HepG2 (cell line): ENCODE data around the gene HAPLN3. TPM values are rescaled to one million over a fixed set of nuclear protein-coding genes. Genes with fewer than 3 reads are reported as not detected.

ENCODE experiments used
- ATAC-seq: fragments of 200-7000 bp; cut with Tn5 transposase; 3 replicates; pipeline ENCODE4 v1.9.1; 2020; ENCODE audit warnings: mild to moderate bottlenecking, moderate library complexity
- BruUV-seq: library from RNA; stranded (reverse); fragments of 400-500 nt; replicated peaks from 2 replicates; lab custom pipeline; 2021; lab: Mats Ljungman, UMichigan
- CTCF ChIA-PET: fragments of 300-600 bp; formaldehyde crosslinking; extraction: SDS; loops from one replicate; lab custom pipeline; 2021; ENCODE audit warnings: low total read pairs, inconsistent platforms, low intra/inter-chr PET ratio; lab: Yijun Ruan, JAX
- POLR2A ChIA-PET: fragments of 350-600 bp; sonication (Branson Sonifier 250); formaldehyde crosslinking; loops from one replicate; lab custom pipeline; 2020; ENCODE audit warnings: antibody characterized with exemption, inconsistent platforms; lab: Yijun Ruan, JAX
- DNase-seq: peaks from one replicate; pipeline ENCODE4 v3.0.0-alpha.2; 2015; ENCODE audit warnings: low spot score
- FAIRE-seq: peaks from 3 replicates; lab custom pipeline; 2011; peaks lifted over from hg19 to GRCh38; lab: Jason Lieb, UNC
- H2AFZ ChIP-seq: one replicate; pipeline ENCODE4 v1.6.1; 2011; ENCODE audit warnings: low read length, inconsistent platforms
- H3K27ac ChIP-seq: fragments of 300-600 bp; 3 replicates; pipeline ENCODE4 v1.8.0; 2011; ENCODE audit warnings: mixed run types, mild to moderate bottlenecking, mixed read lengths, low read length, inconsistent platforms; ENCODE audit not compliant: insufficient read depth; ENCODE audit errors: extremely low read length
- H3K27me3 ChIP-seq, 2 experiments: fragments of 200-600 bp in 1 of 2; 2 replicates in 1 of 2; 3 replicates in 1 of 2; pipeline versions ENCODE4 v1.6.0 to v1.8.0; 2011; ENCODE audit warnings: low read length in 2 of 2, mild to moderate bottlenecking in 2 of 2, moderate library complexity in 2 of 2, inconsistent platforms in 1 of 2; ENCODE audit not compliant: insufficient read depth in 2 of 2, control insufficient read depth in 1 of 2
- H3K36me3 ChIP-seq, 2 experiments: fragments of 200-600 bp in 1 of 2; replicated peaks in 1 of 2; 2 replicates in 1 of 2; 3 replicates in 1 of 2; pipeline versions ENCODE4 v1.5.1 to v1.8.0; 2011; ENCODE audit warnings: low read length in 2 of 2, inconsistent platforms in 1 of 2; ENCODE audit not compliant: insufficient read depth in 2 of 2, control insufficient read depth in 1 of 2
- H3K4me1 ChIP-seq: 2 replicates; pipeline ENCODE4 v1.5.1; 2012; ENCODE audit warnings: low read length, inconsistent platforms; ENCODE audit not compliant: insufficient read depth
- H3K4me2 ChIP-seq: 2 replicates; pipeline ENCODE4 v1.6.0; 2011; ENCODE audit warnings: low read depth, low read length, inconsistent platforms
- H3K4me3 ChIP-seq, 3 experiments: fragments of 200-600 bp in 1 of 3; sonication (generic), shearing (Covaris generic) in 1 of 3; replicated peaks in 1 of 3; 2 replicates each; pipeline ENCODE4 v1.5.1; 2011 to 2016; ENCODE audit warnings: low read length in 3 of 3, inconsistent platforms in 2 of 3, low read depth in 2 of 3, mild to moderate bottlenecking in 2 of 3, control low read depth in 1 of 3, mixed read lengths in 1 of 3; ENCODE audit not compliant: insufficient read depth in 1 of 3
- H3K79me2 ChIP-seq: one replicate; pipeline ENCODE4 v1.6.1; 2011; ENCODE audit warnings: low read length, inconsistent platforms; ENCODE audit not compliant: insufficient read depth
- H3K9ac ChIP-seq: 2 replicates; pipeline ENCODE4 v1.6.0; 2011; ENCODE audit warnings: mild to moderate bottlenecking, low read depth, low read length, inconsistent platforms; ENCODE audit not compliant: insufficient read depth
- H3K9me3 ChIP-seq: 2 replicates; pipeline ENCODE4 v1.5.1; 2012; ENCODE audit warnings: mild to moderate bottlenecking, low read length
- H4K20me1 ChIP-seq: 2 replicates; pipeline ENCODE4 v1.6.0; 2011; ENCODE audit warnings: inconsistent platforms, mild to moderate bottlenecking, low read length, moderate library complexity; ENCODE audit not compliant: insufficient read depth
- AGO1 ChIP-seq: fragments of 200-400 bp; formaldehyde crosslinking; IDR thresholded peaks from 2 replicates; pipeline ENCODE4 v1.6.1; 2017; ENCODE audit warnings: mild to moderate bottlenecking, low read depth, low read length, moderate library complexity; ENCODE audit not compliant: poor library complexity, severe bottlenecking
- ARHGAP35 ChIP-seq: sonication (generic); formaldehyde crosslinking; IDR thresholded peaks from 2 replicates; pipeline ENCODE4 v1.9.0; 2022; ENCODE audit warnings: mild to moderate bottlenecking, inconsistent platforms, moderate library complexity, missing genetic modification reagents, borderline replicate concordance
- CEBPB ChIP-seq: IDR thresholded peaks from 2 replicates; pipeline ENCODE4 v1.6.1; 2011; ENCODE audit warnings: low read depth, low read length, improper control_type of control experiment, borderline replicate concordance
- CENPX ChIP-seq: sonication (generic); formaldehyde crosslinking; IDR thresholded peaks from 2 replicates; pipeline ENCODE4 v1.9.0; 2021; ENCODE audit warnings: mild to moderate bottlenecking, missing genetic modification reagents, moderate library complexity
- EZH2 ChIP-seq: conservative IDR thresholded peaks from 2 replicates; pipeline ENCODE4 v1.6.1; 2012; ENCODE audit warnings: mild to moderate bottlenecking, low read depth, low read length, moderate library complexity
- GABPB1 ChIP-seq: IDR thresholded peaks from 2 replicates; pipeline ENCODE4 v1.6.1; 2016; ENCODE audit warnings: mild to moderate bottlenecking, missing genetic modification reagents, moderate library complexity, missing compliant biosample characterization
- GTF3A ChIP-seq: sonication (generic); formaldehyde crosslinking; conservative IDR thresholded peaks from 2 replicates; pipeline ENCODE4 v1.4.0; 2020; ENCODE audit warnings: mild to moderate bottlenecking, missing genetic modification reagents
- JUND ChIP-seq: sonication (generic); formaldehyde crosslinking; IDR thresholded peaks from 2 replicates; pipeline ENCODE4 v1.8.0; 2022; ENCODE audit warnings: mild to moderate bottlenecking, missing genetic modification reagents
- KLF11 ChIP-seq: IDR thresholded peaks from 2 replicates; pipeline ENCODE4 v1.6.1; 2016; ENCODE audit warnings: missing compliant biosample characterization
- MIER2 ChIP-seq: IDR thresholded peaks from 2 replicates; pipeline ENCODE4 v1.6.1; 2016; ENCODE audit warnings: missing biosample characterization, missing genetic modification reagents
- NFYC ChIP-seq: IDR thresholded peaks from 2 replicates; pipeline ENCODE4 v1.6.1; 2016; ENCODE audit warnings: missing genetic modification reagents, missing compliant biosample characterization
- REL ChIP-seq: sonication (generic); formaldehyde crosslinking; conservative IDR thresholded peaks from 2 replicates; pipeline ENCODE4 v1.8.0; 2022; ENCODE audit warnings: mild to moderate bottlenecking, missing genetic modification reagents, moderate library complexity
- ZNF281 ChIP-seq: sonication (generic); formaldehyde crosslinking; IDR thresholded peaks from 2 replicates; pipeline ENCODE4 v1.4.0; 2020; ENCODE audit warnings: missing genetic modification reagents, borderline replicate concordance
- ZNF292 ChIP-seq: sonication (generic); formaldehyde crosslinking; IDR thresholded peaks from 2 replicates; pipeline ENCODE4 v1.8.1; 2022; ENCODE audit warnings: mild to moderate bottlenecking, low read depth, missing genetic modification reagents, borderline replicate concordance
- ZNF556 ChIP-seq: sonication (generic); formaldehyde crosslinking; IDR thresholded peaks from 2 replicates; pipeline ENCODE4 v1.4.0; 2020; ENCODE audit warnings: mild to moderate bottlenecking, missing genetic modification reagents, borderline replicate concordance
- WGBS: methylation state at CpG from one replicate; pipeline ENCODE4 v1.1.6; 2017; ENCODE audit warnings: low lambda C conversion rate; 5-methylcytosine and 5-hydroxymethylcytosine counted together
- in situ Hi-C: cut with HindIII; loops from 2 replicates; pipeline ENCODE4 v1.10.0; 2017; ENCODE audit warnings: low pct_unique_long_range_greater_than_20kb; ENCODE audit not compliant: extremely low pct_ligation_motif_present
- intact Hi-C: fragments of 100-400 bp; cut with micrococcal nuclease; formaldehyde crosslinking; loops from one replicate; pipeline ENCODE4 v1.10.0; 2022; ENCODE audit not compliant: unreplicated experiment
- polyA plus RNA-seq, 8 experiments: library from polyadenylated mRNA; depleted of rRNA in 3 of 8; stranded (reverse) in 7 of 8; unstranded in 1 of 8; fragments of >200 nt; fragmentation: Illumina TruSeq in 4 of 8; extraction: Trizol in 4 of 8; gene quantifications; 2 replicates each; pipeline versions ENCODE4 v1.2.1 to v1.2.3, GENCODE V29; 2011 to 2016; ENCODE audit warnings: low read depth in 4 of 8, missing spikeins in 1 of 8, mixed read lengths in 1 of 8; ENCODE audit not compliant: insufficient read depth in 1 of 8
- total RNA-seq, 5 experiments: library from RNA; depleted of rRNA; stranded (reverse); fragments of >200 nt; fragmentation: Illumina TruSeq; extraction: Trizol; gene quantifications; 2 replicates each; pipeline ENCODE4 v1.2.3, GENCODE V29; 2016; ENCODE audit warnings: low read depth in 1 of 5
- TF ChIP-seq, protein P1 (sequence below): sonication (generic); formaldehyde crosslinking; IDR thresholded peaks from 2 replicates; pipeline ENCODE4 v1.8.0; 2022; ENCODE audit warnings: mild to moderate bottlenecking, missing genetic modification reagents, moderate library complexity
- TF ChIP-seq, protein P2 (sequence below): sonication (generic); formaldehyde crosslinking; conservative IDR thresholded peaks from 2 replicates; pipeline ENCODE4 v1.5.0; 2020; ENCODE audit warnings: missing genetic modification reagents
- TF ChIP-seq, protein P3 (sequence below): sonication (generic); formaldehyde crosslinking; IDR thresholded peaks from 2 replicates; pipeline ENCODE4 v1.8.1; 2023; ENCODE audit warnings: missing genetic modification reagents, mild to moderate bottlenecking, borderline replicate concordance
- TF ChIP-seq, protein P4 (sequence below): sonication (generic); formaldehyde crosslinking; IDR thresholded peaks from 2 replicates; pipeline ENCODE4 v1.4.0; 2020; ENCODE audit warnings: mild to moderate bottlenecking, missing genetic modification reagents

The HAPLN3 gene
- total and polyA plus RNA-seq, 2 of the 13 experiments (the other 11 are each of a cell fraction or from before 2014, with no cell fraction given), result 0.09 TPM; not detected in 1

DNA sequence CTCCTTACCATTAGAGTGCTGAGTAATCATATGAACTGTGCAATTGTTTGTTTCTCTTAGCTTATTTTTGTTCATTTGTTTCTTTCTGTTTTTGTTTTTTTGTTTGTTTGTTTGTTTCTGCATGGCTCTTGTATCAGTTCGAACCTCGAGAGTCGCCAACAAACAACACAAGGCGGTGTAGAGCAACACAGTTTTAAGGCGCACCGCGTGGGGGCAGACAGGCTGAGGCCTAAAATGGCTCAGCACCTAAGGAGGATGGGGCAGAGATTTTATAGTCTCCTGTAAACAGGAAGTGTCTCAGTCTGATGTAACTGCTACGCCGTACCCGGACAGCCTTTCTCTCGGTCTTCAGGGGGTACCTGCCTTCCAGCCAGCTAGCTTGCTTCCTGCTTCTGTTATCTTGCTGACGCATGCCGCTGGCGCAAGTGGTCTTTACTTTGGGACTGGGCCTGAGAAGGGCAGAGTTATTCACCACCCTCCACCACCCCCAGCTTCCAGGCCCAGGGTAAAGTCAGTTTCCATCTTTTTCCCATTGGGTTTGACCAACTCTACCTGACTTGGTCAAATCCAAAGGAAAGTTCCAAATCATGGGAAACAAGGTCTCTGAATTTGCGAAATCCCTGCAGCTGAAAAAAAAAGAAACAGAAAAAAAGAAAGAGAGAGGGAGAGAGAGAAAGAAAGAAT is 43.6 kb upstream of the HAPLN3 start:
- intact Hi-C loops, result no loop called here
- no peak for FAIRE-seq
- Histone ChIP-seq H3K4me2 (no peak overlapping the region), H4K20me1 (no peaks in the 10 kb centered on the region), H3K79me2 (no peaks in the 10 kb centered on the region), H3K36me3 (no peaks in the 10 kb centered on the region), H3K4me1 (peaks cover 8% of the 10 kb centered on the region), H3K27me3 (no peaks in the 10 kb centered on the region), H2AFZ (no peak overlapping the region), H3K27ac (no peak overlapping the region), H3K4me3 (no peak overlapping the region), H3K9me3 (no peaks in the 10 kb centered on the region), H3K9ac (no peak overlapping the region)
- no peak for ATAC-seq
- no TSS peak for BruUV-seq
- no peak for DNase-seq
- 75% methylated on average over 15 of the region's 15 CpGs for WGBS
- in situ Hi-C loops, result no loop called here
- POLR2A ChIA-PET, result no interaction called here
- CTCF ChIA-PET, result no interaction called here
- no peak for TF ChIP-seq KLF11 (CRISPR knock-in tag)
- TF ChIP-seq ARHGAP35 (CRISPR knock-in tag), result no peak
- TF ChIP-seq, protein P1, sequence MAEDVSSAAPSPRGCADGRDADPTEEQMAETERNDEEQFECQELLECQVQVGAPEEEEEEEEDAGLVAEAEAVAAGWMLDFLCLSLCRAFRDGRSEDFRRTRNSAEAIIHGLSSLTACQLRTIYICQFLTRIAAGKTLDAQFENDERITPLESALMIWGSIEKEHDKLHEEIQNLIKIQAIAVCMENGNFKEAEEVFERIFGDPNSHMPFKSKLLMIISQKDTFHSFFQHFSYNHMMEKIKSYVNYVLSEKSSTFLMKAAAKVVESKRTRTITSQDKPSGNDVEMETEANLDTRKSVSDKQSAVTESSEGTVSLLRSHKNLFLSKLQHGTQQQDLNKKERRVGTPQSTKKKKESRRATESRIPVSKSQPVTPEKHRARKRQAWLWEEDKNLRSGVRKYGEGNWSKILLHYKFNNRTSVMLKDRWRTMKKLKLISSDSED, result no peak
- no peak for TF ChIP-seq EZH2
- TF ChIP-seq CENPX (CRISPR knock-in tag), result no peak
- no peak for TF ChIP-seq ZNF556 (CRISPR knock-in tag)
- no peak for TF ChIP-seq ZNF281 (CRISPR knock-in tag)
- TF ChIP-seq, protein P2, sequence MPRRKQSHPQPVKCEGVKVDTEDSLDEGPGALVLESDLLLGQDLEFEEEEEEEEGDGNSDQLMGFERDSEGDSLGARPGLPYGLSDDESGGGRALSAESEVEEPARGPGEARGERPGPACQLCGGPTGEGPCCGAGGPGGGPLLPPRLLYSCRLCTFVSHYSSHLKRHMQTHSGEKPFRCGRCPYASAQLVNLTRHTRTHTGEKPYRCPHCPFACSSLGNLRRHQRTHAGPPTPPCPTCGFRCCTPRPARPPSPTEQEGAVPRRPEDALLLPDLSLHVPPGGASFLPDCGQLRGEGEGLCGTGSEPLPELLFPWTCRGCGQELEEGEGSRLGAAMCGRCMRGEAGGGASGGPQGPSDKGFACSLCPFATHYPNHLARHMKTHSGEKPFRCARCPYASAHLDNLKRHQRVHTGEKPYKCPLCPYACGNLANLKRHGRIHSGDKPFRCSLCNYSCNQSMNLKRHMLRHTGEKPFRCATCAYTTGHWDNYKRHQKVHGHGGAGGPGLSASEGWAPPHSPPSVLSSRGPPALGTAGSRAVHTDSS (CRISPR knock-in tag), result no peak
- TF ChIP-seq, protein P3, sequence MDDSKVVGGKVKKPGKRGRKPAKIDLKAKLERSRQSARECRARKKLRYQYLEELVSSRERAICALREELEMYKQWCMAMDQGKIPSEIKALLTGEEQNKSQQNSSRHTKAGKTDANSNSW (CRISPR knock-in tag), result no peak
- TF ChIP-seq GABPB1 (CRISPR knock-in tag), result no peak
- no peak for TF ChIP-seq CEBPB
- TF ChIP-seq, protein P4, sequence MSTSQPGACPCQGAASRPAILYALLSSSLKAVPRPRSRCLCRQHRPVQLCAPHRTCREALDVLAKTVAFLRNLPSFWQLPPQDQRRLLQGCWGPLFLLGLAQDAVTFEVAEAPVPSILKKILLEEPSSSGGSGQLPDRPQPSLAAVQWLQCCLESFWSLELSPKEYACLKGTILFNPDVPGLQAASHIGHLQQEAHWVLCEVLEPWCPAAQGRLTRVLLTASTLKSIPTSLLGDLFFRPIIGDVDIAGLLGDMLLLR (CRISPR knock-in tag), result no peak
- no peak for TF ChIP-seq REL (CRISPR knock-in tag)
- no peak for TF ChIP-seq NFYC
- no peak for TF ChIP-seq AGO1
- TF ChIP-seq JUND, result no peak
- TF ChIP-seq GTF3A (CRISPR knock-in tag), result no peak
- no peak for TF ChIP-seq MIER2 (CRISPR knock-in tag)
- TF ChIP-seq ZNF292 (CRISPR knock-in tag), result no peak
